ENCODE results near the gene PDPN. TPM values are rescaled to one million over a fixed set of nuclear protein-coding genes. Genes with fewer than 3 reads are reported as not detected.

PDPN gene
- total RNA-seq, 1 donor from 2014 or later: 1.0 TPM

- Mint-ChIP-seq H3K4me3 (ENCODE audit: unreplicated experiment) (no peak overlapping the region), H3K4me1 (ENCODE audit: low read depth) (peaks cover 9% of the 10 kb centered on the region), H3K27me3 (ENCODE audit: low read depth) (peaks cover 8% of the 10 kb centered on the region), H3K27ac (ENCODE audit: unreplicated experiment) (no peak overlapping the region), H3K36me3 (ENCODE audit: low read depth) (no peaks in the 10 kb centered on the region), H3K9me3 (ENCODE audit: low read depth) (peaks cover 5% of the 10 kb centered on the region)
- no peak for DNase-seq (ENCODE audit: low spot score)
- no peak for TF ChIP-seq CTCF (IDR thresholded peaks at IDR 0.05)
Measured at GRCh38 chr1:13588946-13589796, 5.5 kb downstream of the PDPN start.

DNA sequence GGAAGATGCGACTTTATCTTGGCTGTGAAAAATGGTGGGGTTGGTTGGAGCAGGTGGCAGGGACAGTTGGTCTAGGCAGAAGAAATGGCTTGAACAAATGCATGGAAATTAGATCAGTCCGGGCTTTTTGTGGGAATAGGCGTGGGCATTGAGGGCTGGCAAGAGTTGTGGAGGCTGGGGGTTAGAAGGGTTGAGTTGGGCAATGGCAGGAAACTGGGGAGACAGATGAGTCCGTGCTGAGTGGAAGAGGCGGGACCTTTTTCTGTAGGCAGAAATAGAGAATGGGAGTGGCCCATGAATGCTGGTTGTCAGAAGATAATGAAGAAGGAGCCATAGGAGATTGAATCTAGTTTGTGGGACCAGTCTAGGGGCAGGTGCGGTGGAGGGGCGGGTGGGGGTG lies 6.9 kb downstream of the PDPN start:
- H3K27me3 Mint-ChIP-seq (ENCODE audit: low read depth): peaks cover 2% of the 10 kb centered on the region
- H3K36me3 Mint-ChIP-seq (ENCODE audit: low read depth): no peaks in the 10 kb centered on the region
- no peak for DNase-seq (ENCODE audit: low spot score)
- peaks cover 5% of the 10 kb centered on the region for H3K9me3 Mint-ChIP-seq (ENCODE audit: low read depth)
- no peak for TF ChIP-seq CTCF (IDR thresholded peaks at IDR 0.05)
- no peak overlapping the region for H3K27ac Mint-ChIP-seq (ENCODE audit: unreplicated experiment)
- H3K4me3 Mint-ChIP-seq (ENCODE audit: unreplicated experiment): no peak overlapping the region
- H3K4me1 Mint-ChIP-seq (ENCODE audit: low read depth): peaks cover 10% of the 10 kb centered on the region

GRCh38 chr1:13593511-13594131 lies 10.0 kb downstream of the PDPN start:
- Mint-ChIP-seq H3K9me3 (ENCODE audit: low read depth) (peaks cover 5% of the 10 kb centered on the region), H3K4me1 (ENCODE audit: low read depth) (peaks cover 10% of the 10 kb centered on the region), H3K27ac (ENCODE audit: unreplicated experiment) (peak overlapping the region; percentile 18), H3K36me3 (ENCODE audit: low read depth) (no peaks in the 10 kb centered on the region), H3K27me3 (ENCODE audit: low read depth) (no peaks in the 10 kb centered on the region), H3K4me3 (ENCODE audit: unreplicated experiment) (no peak overlapping the region)
- DNase-seq (ENCODE audit: low spot score): no peak
- no peak for TF ChIP-seq CTCF (IDR thresholded peaks at IDR 0.05)

DNA sequence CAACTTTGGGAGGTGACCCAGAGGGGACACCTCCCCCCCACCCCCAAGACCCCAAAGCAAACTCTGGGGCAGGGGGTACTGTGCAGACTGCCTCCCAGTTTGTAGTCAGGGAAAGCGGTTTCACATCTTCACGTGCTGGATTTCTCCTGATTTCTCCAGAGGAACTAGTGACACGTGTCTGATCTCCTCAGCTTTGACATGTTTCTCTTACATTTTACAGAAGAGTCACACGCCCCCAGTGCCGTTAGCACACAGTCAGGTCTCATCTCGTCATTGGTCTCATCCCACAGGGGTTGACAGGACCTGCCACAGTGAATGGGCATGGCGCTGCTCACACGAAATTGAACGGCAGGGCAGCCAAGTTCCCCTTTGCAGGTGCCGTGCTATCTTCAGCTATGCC lies 11.8 kb downstream of the PDPN start:
- Mint-ChIP-seq H3K27ac (ENCODE audit: unreplicated experiment) (no peak overlapping the region), H3K27me3 (ENCODE audit: low read depth) (no peaks in the 10 kb centered on the region), H3K36me3 (ENCODE audit: low read depth) (no peaks in the 10 kb centered on the region), H3K4me3 (ENCODE audit: unreplicated experiment) (no peak overlapping the region), H3K4me1 (ENCODE audit: low read depth) (peaks cover 10% of the 10 kb centered on the region), H3K9me3 (ENCODE audit: low read depth) (peaks cover 1% of the 10 kb centered on the region)
- no peak for DNase-seq (ENCODE audit: low spot score)
- no peak for TF ChIP-seq CTCF (IDR thresholded peaks at IDR 0.05)

DNA sequence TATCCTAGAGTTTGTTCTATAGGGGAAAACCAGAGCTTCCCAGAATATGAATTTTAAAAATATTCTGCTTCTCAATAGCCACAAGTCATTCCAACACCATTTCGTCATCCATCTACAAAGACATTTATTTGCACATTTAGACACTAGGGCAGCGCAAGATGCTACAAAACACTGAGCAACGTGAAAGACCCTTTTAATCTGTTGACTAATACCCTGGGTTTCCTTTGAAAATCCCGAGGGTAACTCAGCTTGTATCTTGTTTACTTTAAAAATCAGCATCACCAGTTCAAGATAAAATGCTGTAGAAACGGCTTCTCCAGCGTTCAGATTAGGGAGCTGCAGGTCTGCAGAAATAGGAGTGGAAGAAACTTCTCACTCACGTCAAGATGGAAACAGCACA lies 13.5 kb downstream of the PDPN start:
- Mint-ChIP-seq H3K27me3 (ENCODE audit: low read depth) (no peaks in the 10 kb centered on the region), H3K4me3 (ENCODE audit: unreplicated experiment) (no peak overlapping the region), H3K4me1 (ENCODE audit: low read depth) (peaks cover 10% of the 10 kb centered on the region), H3K27ac (ENCODE audit: unreplicated experiment) (no peak overlapping the region), H3K9me3 (ENCODE audit: low read depth) (peaks cover 5% of the 10 kb centered on the region), H3K36me3 (ENCODE audit: low read depth) (no peaks in the 10 kb centered on the region)
- DNase-seq (ENCODE audit: low spot score): no peak
- TF ChIP-seq CTCF (IDR thresholded peaks at IDR 0.05): no peak

Measured in chondrocyte (in vitro differentiated cells).